HG03460 (cell line): ENCODE measurements around the gene HMHB1.
A peak's percentile ranks its signal among the peaks of the same experiment; 100 is the strongest.
"Not testable (repeated sequence)": the region's sequence is repeated elsewhere in the genome, so short reads cannot be mapped to it uniquely, and the experiment has no call there.

Source experiments
- ATAC-seq: cut with Tn5 transposase; IDR thresholded peaks from one replicate; pipeline ENCODE4 v1.9.1; 2021; ENCODE audit not compliant: unreplicated experiment

The HMHB1 gene

GRCh38 chr5:143801252-143801939 is 10.6 kb upstream of the HMHB1 start:
- ATAC-seq = no peak

- no peak for ATAC-seq
Observed at GRCh38 chr5:143805861-143806260, 6.1 kb upstream of the HMHB1 start.

GRCh38 chr5:143806579-143806978 is 5.4 kb upstream of the HMHB1 start:
- ATAC-seq = peak; percentile 54

GRCh38 chr5:143807401-143807800 is 4.6 kb upstream of the HMHB1 start:
- ATAC-seq = no peak

GRCh38 chr5:143816370-143816769 is 4.4 kb downstream of the HMHB1 start:
- ATAC-seq = not testable (repeated sequence)

DNA sequence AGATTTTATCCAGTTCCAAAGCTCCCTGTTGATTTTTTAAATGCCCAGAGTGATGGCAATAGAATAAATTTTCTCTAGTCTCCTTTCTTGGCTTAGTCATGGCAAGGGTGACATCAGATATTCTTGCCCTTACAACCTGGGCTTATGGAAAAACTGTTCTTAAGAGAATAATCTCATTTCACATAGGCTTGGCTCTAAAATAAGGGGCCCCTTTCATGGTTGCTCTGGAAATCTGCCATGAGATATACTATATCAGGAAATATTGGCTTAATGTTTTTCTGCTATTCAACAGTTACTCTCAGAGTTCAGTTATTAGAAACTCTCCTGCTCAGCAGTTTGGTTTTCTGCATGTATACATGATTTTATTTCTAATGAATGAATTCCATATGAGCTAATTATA is 7.8 kb downstream of the HMHB1 start:
- no peak for ATAC-seq

- ATAC-seq = no peak
Observed at GRCh38 chr5:143820451-143820850, 8.5 kb downstream of the HMHB1 start.

DNA sequence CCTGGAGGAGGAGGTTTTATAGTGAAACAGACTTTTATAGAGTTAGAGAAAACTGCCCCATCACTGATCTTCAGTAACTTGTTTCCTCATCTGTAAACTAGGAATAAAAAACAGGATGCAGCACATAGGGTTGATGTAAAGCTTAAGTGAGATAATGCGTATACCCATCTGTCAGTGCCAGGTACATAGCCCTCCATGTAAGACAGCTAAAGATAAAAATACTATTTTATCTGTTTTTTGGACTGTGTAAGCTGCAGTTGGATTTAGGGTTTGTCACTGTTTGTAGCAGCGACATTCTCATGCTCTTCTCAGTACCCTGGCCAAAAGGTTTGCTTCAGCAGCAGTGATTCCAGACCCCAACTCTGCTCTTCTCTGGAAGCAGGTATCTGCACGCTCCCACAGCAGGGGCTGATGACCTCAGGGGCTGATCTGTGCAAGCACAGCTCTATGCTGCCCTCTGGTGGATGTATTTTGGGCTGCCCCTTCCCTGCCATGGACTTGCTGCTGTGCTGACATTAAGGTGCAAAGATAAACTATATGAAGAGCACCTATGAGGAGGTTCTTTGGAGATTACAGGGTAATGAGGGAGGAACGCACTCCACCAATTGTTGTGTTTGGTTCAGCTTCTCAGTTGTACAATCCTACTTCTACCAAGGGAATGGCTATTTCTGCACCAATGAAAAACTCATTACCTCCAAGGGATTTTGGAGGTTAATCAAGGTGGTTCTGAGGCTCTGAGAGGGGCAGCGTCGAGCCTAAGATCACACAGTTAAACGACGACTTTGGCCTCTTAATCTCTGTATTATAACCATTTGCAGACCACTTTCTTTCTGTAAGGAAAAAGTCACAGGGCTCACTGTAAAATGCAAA is 13.1 kb downstream of the HMHB1 start:
- ATAC-seq = peak; percentile 63

DNA sequence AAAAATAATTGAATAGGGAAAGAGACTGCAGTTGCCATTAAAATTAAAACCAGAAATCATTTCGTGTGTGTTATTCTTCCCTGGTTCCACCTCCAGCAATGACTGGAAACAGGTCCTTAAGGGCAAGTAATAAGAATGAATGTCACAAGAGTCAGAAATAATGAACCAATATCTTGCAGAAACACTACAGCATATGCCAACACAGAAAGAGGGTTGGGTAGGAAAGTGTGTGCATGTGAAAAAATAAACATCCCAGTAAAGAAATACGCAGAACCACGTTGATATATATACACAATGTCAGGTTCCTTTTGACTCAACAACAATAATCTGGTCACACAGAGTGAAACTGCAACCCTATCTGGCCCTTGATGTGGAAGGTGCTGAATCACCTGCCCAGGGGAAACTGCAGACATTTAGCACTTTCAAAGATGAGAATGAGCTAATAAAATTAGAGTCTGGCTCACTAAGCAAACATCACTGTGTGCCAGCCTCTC is 15.0 kb downstream of the HMHB1 start:
- ATAC-seq = peak; percentile 84

DNA sequence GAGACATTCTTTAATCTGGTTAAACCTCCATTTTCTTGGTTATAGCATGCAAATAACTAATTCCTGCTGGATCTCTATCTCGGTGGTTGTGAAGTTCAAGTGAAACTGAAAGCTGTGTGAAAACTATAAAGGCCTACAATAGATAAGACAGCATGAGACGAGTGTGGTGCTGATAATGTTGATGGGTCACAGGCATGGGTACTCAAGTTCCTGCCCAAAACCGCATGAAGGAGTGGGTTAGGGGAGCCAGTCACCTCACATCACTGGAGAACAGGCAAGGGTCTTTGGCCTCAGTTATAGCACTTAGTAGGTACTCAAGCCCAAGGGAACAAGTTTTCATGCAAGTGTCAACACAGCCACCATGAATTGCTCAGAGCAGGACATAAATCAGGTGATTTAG is 16.7 kb downstream of the HMHB1 start:
- ATAC-seq = no peak

- ATAC-seq = no peak
Observed at GRCh38 chr5:143833177-143833576, 21.2 kb downstream of the HMHB1 start.

GRCh38 chr5:143835251-143835650 is 23.3 kb downstream of the HMHB1 start:
- ATAC-seq = no peak

- ATAC-seq = no peak
Observed at GRCh38 chr5:143836161-143836725, 24.3 kb downstream of the HMHB1 start.

DNA sequence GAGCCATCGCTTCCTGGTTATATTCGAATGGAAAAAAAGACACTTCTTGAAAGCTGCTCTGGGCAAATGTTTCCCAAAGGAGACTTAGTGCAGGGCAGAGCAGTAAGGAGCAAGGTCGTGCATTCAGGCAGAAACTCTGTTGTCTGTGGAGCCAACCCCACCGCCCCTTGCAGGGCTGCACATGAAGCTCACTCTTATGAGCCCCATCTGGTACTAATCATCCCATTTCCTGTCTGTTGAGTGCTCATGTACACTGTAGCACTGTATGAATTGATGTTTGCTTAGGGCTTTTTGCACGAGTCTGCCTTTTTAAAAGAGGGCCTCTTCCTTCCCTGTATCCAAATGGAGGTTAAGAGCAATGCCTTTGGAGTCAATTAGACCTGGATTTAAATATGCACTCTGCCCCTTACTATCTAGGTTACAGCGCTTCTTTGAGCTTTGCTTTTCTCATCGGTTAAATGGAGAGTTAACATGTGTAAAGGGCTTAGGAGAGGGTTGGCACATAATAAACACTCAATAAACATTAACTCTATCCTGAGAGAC is 25.4 kb downstream of the HMHB1 start:
- ATAC-seq = no peak

DNA sequence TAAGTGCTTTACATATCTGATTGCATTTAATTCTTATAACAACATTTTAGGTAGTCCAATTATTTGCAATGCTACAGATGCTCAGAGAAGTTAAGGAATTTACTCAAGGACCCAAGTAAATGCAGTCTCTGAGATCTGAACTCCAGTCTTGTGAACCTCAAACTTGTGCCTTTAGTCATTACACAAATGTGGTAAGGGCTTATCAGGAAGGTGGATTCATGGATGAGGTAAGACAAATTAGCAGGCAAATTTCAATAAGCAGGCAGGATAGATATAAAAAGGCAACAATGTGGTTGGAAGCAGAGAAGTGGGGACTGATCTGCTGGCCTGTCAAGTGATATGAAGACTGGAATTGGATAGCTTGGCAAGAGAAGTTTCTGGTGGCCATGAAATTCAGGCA is 29.5 kb downstream of the HMHB1 start:
- ATAC-seq = no peak

- ATAC-seq = no peak
Observed at GRCh38 chr5:143842920-143843319, 31.0 kb downstream of the HMHB1 start.

GRCh38 chr5:143843461-143843860 is 31.5 kb downstream of the HMHB1 start:
- no peak for ATAC-seq

GRCh38 chr5:143850050-143850683 is 38.2 kb downstream of the HMHB1 start:
- no peak for ATAC-seq

GRCh38 chr5:143851383-143851782 is 39.4 kb downstream of the HMHB1 start:
- no peak for ATAC-seq

- no peak for ATAC-seq
Observed at GRCh38 chr5:143860211-143860610, 48.2 kb downstream of the HMHB1 start.

DNA sequence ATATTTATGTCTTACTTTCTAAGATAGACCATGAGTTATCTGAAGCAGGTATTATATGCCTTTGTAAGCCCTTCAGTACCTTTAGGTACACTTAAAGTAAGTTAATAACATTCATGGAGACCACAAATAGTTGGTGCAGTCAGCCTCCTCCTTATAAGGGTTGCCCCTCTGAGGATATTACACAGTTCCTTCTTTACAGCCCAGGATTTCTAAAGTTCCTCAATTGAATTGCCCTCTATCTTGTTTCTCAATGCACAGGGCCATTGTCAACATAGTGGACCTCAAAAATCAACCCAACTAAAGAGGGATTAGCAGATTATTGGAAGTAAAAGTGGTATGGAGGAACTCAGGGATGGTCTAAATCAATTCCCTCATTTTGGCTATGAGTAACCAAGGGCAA is 50.3 kb downstream of the HMHB1 start:
- no peak for ATAC-seq
